Parathyroid adenoma (tissue), 2 donors: ENCODE results near the gene PRR19.

Experiments used
- H2AFZ ChIP-seq: fragments of 300-600 bp; sonication (generic); one replicate; pipeline ENCODE4 v1.7.0; 2017; ENCODE audit warnings: antibody characterized with exemption, mild to moderate bottlenecking
- H3K27ac ChIP-seq: fragments of 300-600 bp; sonication (generic); one replicate; pipeline ENCODE4 v1.7.0; 2017
- H3K27me3 ChIP-seq: fragments of 300-600 bp; sonication (generic); one replicate; pipeline ENCODE4 v1.7.0; 2017; ENCODE audit warnings: low read length; ENCODE audit not compliant: control insufficient read depth, insufficient read depth
- H3K36me3 ChIP-seq: fragments of 300-600 bp; sonication (generic); one replicate; pipeline ENCODE4 v1.7.0; 2017; ENCODE audit warnings: low read length; ENCODE audit not compliant: control insufficient read depth, insufficient read depth
- H3K4me1 ChIP-seq: fragments of 300-600 bp; sonication (generic); one replicate; pipeline ENCODE4 v1.7.0; 2017; ENCODE audit warnings: control low read depth
- H3K4me2 ChIP-seq: fragments of 300-600 bp; sonication (generic); one replicate; pipeline ENCODE4 v1.7.0; 2017; ENCODE audit warnings: low read length
- H3K4me3 ChIP-seq: fragments of 300-600 bp; sonication (generic); one replicate; pipeline ENCODE4 v1.7.0; 2017; ENCODE audit warnings: low read depth, low read length
- H3K79me2 ChIP-seq: fragments of 300-600 bp; sonication (generic); one replicate; pipeline ENCODE4 v1.7.0; 2017; ENCODE audit warnings: control low read depth
- H3K9ac ChIP-seq: fragments of 300-600 bp; sonication (generic); one replicate; pipeline ENCODE4 v1.7.0; 2017; ENCODE audit warnings: mild to moderate bottlenecking
- H3K9me3 ChIP-seq: fragments of 300-600 bp; sonication (generic); one replicate; pipeline ENCODE4 v1.7.0; 2017; ENCODE audit warnings: low read length; ENCODE audit not compliant: control insufficient read depth
- TF ChIP-seq, protein P1 (sequence below): fragments of 300-600 bp; sonication (generic); IDR thresholded peaks from one replicate; pipeline ENCODE4 v1.7.0; 2017; ENCODE audit warnings: antibody characterized with exemption, mild to moderate bottlenecking
- donor health status: primary hyperparathyroidism.

PRR19 gene

DNA sequence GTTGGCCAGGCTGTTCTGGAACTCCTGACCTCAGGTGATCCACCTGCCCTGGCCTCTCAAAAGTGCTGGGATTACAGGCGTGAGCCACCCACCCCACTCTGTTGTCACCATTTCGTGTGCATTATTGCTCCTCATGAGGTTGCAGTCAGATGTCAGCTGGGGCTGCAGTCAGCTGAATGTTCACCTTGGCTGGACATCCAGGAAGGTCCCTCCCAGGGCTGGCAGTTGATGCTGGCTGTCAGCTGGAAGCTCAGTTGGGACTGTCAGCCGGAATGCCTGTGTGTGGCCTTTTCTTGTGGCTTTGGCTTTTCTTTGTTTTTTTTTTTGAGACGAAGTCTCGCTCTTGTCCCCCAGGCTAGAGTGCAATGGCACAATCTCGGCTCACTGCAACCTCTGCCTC lies 30.1 kb downstream of the PRR19 start:
- Histone ChIP-seq H3K27me3 (no peaks in the 10 kb centered on the region), H3K4me1 (no peaks in the 10 kb centered on the region), H2AFZ (no peak overlapping the region), H3K79me2 (peaks cover 3% of the 10 kb centered on the region), H3K36me3 (no peaks in the 10 kb centered on the region), H3K27ac (no peak overlapping the region), H3K4me2 (no peak overlapping the region), H3K4me3 (no peak overlapping the region), H3K9ac (no peak overlapping the region), H3K9me3 (no peaks in the 10 kb centered on the region)
- TF ChIP-seq, protein P1, sequence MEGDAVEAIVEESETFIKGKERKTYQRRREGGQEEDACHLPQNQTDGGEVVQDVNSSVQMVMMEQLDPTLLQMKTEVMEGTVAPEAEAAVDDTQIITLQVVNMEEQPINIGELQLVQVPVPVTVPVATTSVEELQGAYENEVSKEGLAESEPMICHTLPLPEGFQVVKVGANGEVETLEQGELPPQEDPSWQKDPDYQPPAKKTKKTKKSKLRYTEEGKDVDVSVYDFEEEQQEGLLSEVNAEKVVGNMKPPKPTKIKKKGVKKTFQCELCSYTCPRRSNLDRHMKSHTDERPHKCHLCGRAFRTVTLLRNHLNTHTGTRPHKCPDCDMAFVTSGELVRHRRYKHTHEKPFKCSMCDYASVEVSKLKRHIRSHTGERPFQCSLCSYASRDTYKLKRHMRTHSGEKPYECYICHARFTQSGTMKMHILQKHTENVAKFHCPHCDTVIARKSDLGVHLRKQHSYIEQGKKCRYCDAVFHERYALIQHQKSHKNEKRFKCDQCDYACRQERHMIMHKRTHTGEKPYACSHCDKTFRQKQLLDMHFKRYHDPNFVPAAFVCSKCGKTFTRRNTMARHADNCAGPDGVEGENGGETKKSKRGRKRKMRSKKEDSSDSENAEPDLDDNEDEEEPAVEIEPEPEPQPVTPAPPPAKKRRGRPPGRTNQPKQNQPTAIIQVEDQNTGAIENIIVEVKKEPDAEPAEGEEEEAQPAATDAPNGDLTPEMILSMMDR, result no peak

DNA sequence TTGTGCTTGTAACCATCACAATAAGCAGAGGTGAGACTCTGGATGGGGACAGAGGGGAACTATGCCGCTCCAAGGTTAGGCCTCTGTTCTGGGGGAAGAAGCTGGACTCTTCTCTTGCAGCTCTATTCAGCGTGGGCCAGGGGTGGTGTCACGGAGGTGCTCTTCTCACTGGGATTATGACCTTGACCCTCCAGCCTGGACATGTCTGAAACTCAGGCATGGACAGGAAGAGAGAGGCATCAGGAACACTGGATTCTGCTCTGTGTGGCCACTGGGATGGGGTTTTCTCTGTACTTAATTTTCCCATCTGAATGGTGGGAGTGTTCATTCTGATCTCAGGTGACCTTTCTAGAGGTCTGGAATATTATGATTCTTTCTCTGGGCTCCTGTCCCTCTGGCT lies 31.1 kb downstream of the PRR19 start:
- Histone ChIP-seq H3K9ac (no peak overlapping the region), H3K4me1 (no peaks in the 10 kb centered on the region), H3K27me3 (no peaks in the 10 kb centered on the region), H3K4me3 (no peak overlapping the region), H3K36me3 (no peaks in the 10 kb centered on the region), H3K79me2 (peaks cover under 1% of the 10 kb centered on the region), H3K4me2 (no peak overlapping the region), H3K27ac (no peak overlapping the region), H3K9me3 (no peaks in the 10 kb centered on the region), H2AFZ (no peak overlapping the region)
- TF ChIP-seq, protein P1, result no peak

DNA sequence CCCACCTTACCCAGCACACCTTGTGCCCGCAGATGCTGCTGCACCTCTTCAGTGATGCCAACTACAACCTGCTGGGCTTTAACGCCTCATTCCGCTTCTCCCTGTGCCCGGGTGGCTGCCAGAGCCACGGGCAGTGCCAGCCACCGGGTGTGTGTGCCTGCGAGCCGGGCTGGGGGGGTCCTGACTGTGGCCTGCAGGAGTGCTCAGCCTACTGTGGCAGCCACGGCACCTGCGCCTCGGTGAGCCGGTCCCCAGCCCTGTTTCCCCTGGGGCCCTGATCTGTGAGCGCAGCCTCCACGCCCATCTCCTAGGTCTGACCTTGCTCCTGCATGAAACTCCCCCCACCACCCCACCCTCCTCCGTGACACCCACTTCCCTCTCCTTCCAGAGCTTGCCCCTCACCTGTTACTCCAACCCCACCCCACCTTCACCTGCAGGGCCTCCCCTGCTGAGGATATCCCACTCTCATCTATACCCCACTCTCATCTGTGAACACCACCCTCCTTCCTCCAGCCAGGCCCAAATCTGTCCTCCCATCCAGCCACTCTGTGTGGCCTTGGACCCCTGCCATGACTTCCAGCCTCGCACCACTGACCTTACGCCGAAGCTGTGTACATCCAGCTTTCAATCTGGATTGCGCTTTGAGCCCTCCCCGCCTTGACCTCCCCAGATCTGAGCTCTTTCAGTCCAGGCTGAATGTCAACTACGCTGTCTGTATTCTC lies 32.2 kb downstream of the PRR19 start:
- Histone ChIP-seq H3K36me3 (no peaks in the 10 kb centered on the region), H3K4me3 (no peak overlapping the region), H3K27ac (no peak overlapping the region), H3K79me2 (no peaks in the 10 kb centered on the region), H3K27me3 (no peaks in the 10 kb centered on the region), H3K9ac (no peak overlapping the region), H3K9me3 (no peaks in the 10 kb centered on the region), H3K4me1 (no peaks in the 10 kb centered on the region), H2AFZ (no peak overlapping the region), H3K4me2 (no peak overlapping the region)
- TF ChIP-seq, protein P1, result no peak

DNA sequence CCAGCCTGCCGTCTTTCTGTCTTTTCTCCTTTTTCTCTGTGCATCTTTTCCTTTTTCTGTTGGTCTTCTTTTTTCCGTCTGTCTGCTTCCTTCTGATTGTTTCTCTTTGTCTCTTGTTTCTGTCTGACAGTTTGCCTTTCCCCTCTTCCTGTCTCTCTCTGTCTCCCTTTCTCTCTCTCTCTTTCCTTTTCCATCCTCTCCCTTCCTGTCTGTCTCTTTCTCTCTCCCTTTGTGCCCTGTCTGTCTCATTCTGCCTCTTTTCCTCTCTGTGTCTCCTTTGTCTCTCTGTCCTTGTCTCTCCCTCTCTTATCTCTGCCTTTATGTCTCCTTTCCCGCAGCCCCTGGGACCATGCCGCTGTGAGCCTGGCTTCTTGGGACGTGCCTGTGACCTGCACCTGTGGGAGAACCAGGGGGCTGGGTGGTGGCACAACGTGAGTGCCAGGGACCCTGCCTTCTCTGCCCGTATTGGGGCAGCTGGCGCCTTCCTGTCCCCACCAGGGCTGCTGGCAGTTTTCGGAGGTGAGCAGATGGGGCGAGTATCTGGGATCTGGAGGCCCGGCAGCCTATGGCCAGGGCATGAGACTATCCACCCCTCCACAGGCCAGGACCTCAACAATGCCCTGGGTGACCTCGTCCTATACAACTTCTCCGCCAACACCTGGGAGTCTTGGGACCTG lies 32.9 kb downstream of the PRR19 start:
- Histone ChIP-seq H2AFZ (no peak overlapping the region), H3K9me3 (no peaks in the 10 kb centered on the region), H3K9ac (no peak overlapping the region), H3K4me1 (no peaks in the 10 kb centered on the region), H3K4me2 (no peak overlapping the region), H3K4me3 (no peak overlapping the region), H3K36me3 (no peaks in the 10 kb centered on the region), H3K27ac (no peak overlapping the region), H3K27me3 (no peaks in the 10 kb centered on the region), H3K79me2 (no peaks in the 10 kb centered on the region)
- TF ChIP-seq, protein P1, result no peak
